Stomach (tissue), 4 donors: ENCODE data around the gene CTIF.

Experiments used
- CTCF ChIP-seq, 7 experiments: fragments of 450-650 bp in 4 of 7; fragments of 200-600 bp in 3 of 7; sonication (generic) in 3 of 7; IDR thresholded peaks; one replicate each; pipeline ENCODE4 v1.5.1; 2016 to 2019; ENCODE audit warnings: antibody characterized with exemption in 7 of 7, control low read depth in 2 of 7, mild to moderate bottlenecking in 1 of 7
- EP300 ChIP-seq: sonication (generic); formaldehyde crosslinking; IDR thresholded peaks from one replicate; pipeline ENCODE4 v1.6.1; 2017; ENCODE audit warnings: antibody characterized with exemption
- POLR2A ChIP-seq, 4 donors: fragments of 450-650 bp; IDR thresholded peaks; one replicate each; pipeline ENCODE4 v1.6.1; 2016; ENCODE audit warnings: antibody characterized with exemption in 4 of 4, control low read depth in 2 of 4, mild to moderate bottlenecking in 1 of 4, moderate library complexity in 1 of 4
- POLR2AphosphoS5 ChIP-seq, 3 donors: sonication (generic); formaldehyde crosslinking; IDR thresholded peaks; one replicate each; pipeline ENCODE4 v1.6.1; 2016; ENCODE audit warnings: antibody characterized with exemption in 3 of 3

- TF ChIP-seq CTCF (IDR thresholded peaks at IDR 0.05) (no peak), EP300 (no peak), POLR2A (IDR thresholded peaks at IDR 0.05) (no peak), POLR2AphosphoS5 (IDR thresholded peaks at IDR 0.05) (no peak)
These were observed 131.3 kb downstream of the CTIF start for GRCh38 chr18:48669991-48670750.
